Tibial artery (tissue), 4 donors: ENCODE data around the gene SDK1.

ENCODE experiments used
- DNase-seq, 2 donors: peaks; one replicate each; pipeline ENCODE4 v3.0.0-alpha.2; 2019
- H3K27ac ChIP-seq, 2 donors: fragments of 200-600 bp; sonication (generic) in 1 of 2; 1 replicate in 1 of 2; 2 replicates in 1 of 2; pipeline ENCODE4 v1.5.1; 2018 to 2019; ENCODE audit warnings: mild to moderate bottlenecking in 1 of 2
- H3K27me3 ChIP-seq, 2 donors: fragments of 200-600 bp; sonication (generic) in 1 of 2; one replicate each; pipeline versions ENCODE4 v1.5.1 to v1.6.0; 2016 to 2019
- H3K36me3 ChIP-seq, 3 donors: fragments of 200-600 bp; sonication (generic) in 2 of 3; one replicate each; pipeline ENCODE4 v1.5.1; 2016 to 2019; ENCODE audit warnings: mild to moderate bottlenecking in 2 of 3
- H3K4me1 ChIP-seq, 4 donors: fragments of 200-600 bp; sonication (generic) in 2 of 4; 1 replicate in 3 of 4; 2 replicates in 1 of 4; pipeline ENCODE4 v1.5.1; 2016 to 2019
- H3K4me3 ChIP-seq, 2 donors: fragments of 200-600 bp; sonication (generic) in 1 of 2; 1 replicate in 1 of 2; 2 replicates in 1 of 2; pipeline ENCODE4 v1.5.1; 2018 to 2019; ENCODE audit warnings: mild to moderate bottlenecking in 2 of 2
- H3K9me3 ChIP-seq, 3 donors: fragments of 200-600 bp; sonication (generic) in 1 of 3; one replicate each; pipeline ENCODE4 v1.5.1; 2016 to 2019
- CTCF ChIP-seq, 2 experiments: fragments of 200-600 bp in 1 of 2; fragments of 450-650 bp in 1 of 2; IDR thresholded peaks; one replicate each; pipeline ENCODE4 v1.5.1; 2017 to 2019; ENCODE audit warnings: antibody characterized with exemption in 2 of 2, mild to moderate bottlenecking in 1 of 2, moderate library complexity in 1 of 2
- intact Hi-C: fragments of 100-400 bp; cut with DNase I; formaldehyde crosslinking; loops from one replicate; pipeline ENCODE4 v1.15.0; 2023; ENCODE audit warnings: low total_unique reads

The SDK1 gene

GRCh38 chr7:4177001-4177400 is 875.9 kb downstream of the SDK1 start:
- no peak overlapping the region for H3K4me3 ChIP-seq
- H3K9me3 ChIP-seq: no peaks in the 10 kb centered on the region
- H3K4me1 ChIP-seq: no peaks in the 10 kb centered on the region
- H3K36me3 ChIP-seq: peaks cover 4 to 39% (median 19%) of the 10 kb centered on the region in 3 donors
- H3K27ac ChIP-seq: no peak overlapping the region
- H3K27me3 ChIP-seq: no peaks in the 10 kb centered on the region
- no peak for TF ChIP-seq CTCF (IDR thresholded peaks at IDR 0.05)
- DNase-seq: no peak
- intact Hi-C loops: no loop called here

- H3K9me3 ChIP-seq: no peaks in the 10 kb centered on the region
- no peak overlapping the region for H3K27ac ChIP-seq
- H3K36me3 ChIP-seq: peaks cover 4 to 39% (median 19%) of the 10 kb centered on the region in 3 donors
- peaks cover 0 to 3% (median under 1%) of the 10 kb centered on the region in 4 donors for H3K4me1 ChIP-seq
- intact Hi-C loops: no loop called here
- no peaks in the 10 kb centered on the region for H3K27me3 ChIP-seq
- H3K4me3 ChIP-seq: no peak overlapping the region
- no peak for TF ChIP-seq CTCF (IDR thresholded peaks at IDR 0.05)
- DNase-seq: no peak
Measured at GRCh38 chr7:4178416-4178815, 877.4 kb downstream of the SDK1 start.

- intact Hi-C loops: no loop called here
- H3K36me3 ChIP-seq: peaks cover 4 to 37% (median 19%) of the 10 kb centered on the region in 3 donors
- H3K4me3 ChIP-seq: no peak overlapping the region
- TF ChIP-seq CTCF (IDR thresholded peaks at IDR 0.05): no peak
- peaks cover 0 to 10% (median 4%) of the 10 kb centered on the region in 4 donors for H3K4me1 ChIP-seq
- no peak for DNase-seq
- no peak overlapping the region for H3K27ac ChIP-seq
- H3K9me3 ChIP-seq: no peaks in the 10 kb centered on the region
- H3K27me3 ChIP-seq: no peaks in the 10 kb centered on the region
Measured at GRCh38 chr7:4178916-4179687, 878.0 kb downstream of the SDK1 start.

- intact Hi-C loops: no loop called here
- Histone ChIP-seq H3K27me3 (no peaks in the 10 kb centered on the region), H3K27ac (no peak overlapping the region), H3K9me3 (no peaks in the 10 kb centered on the region), H3K4me1 (peaks cover 0 to 10% (median 4%) of the 10 kb centered on the region in 4 donors), H3K36me3 (peaks cover 4 to 35% (median 19%) of the 10 kb centered on the region in 3 donors), H3K4me3 (no peak overlapping the region)
- DNase-seq: no peak
- TF ChIP-seq CTCF (IDR thresholded peaks at IDR 0.05): no peak
Measured at GRCh38 chr7:4179688-4180380, 878.8 kb downstream of the SDK1 start.

- TF ChIP-seq CTCF (IDR thresholded peaks at IDR 0.05): no peak
- Histone ChIP-seq H3K36me3 (peaks cover 4 to 35% (median 19%) of the 10 kb centered on the region in 3 donors), H3K27ac (no peak overlapping the region), H3K4me3 (no peak overlapping the region), H3K4me1 (peaks cover 0 to 14% (median 5%) of the 10 kb centered on the region in 4 donors), H3K9me3 (no peaks in the 10 kb centered on the region), H3K27me3 (no peaks in the 10 kb centered on the region)
- DNase-seq: no peak
- intact Hi-C loops: no loop called here
Measured at GRCh38 chr7:4181446-4181845, 880.4 kb downstream of the SDK1 start.
